GM23248 (cell line): Measurements from ENCODE around the gene FHAD1.

Experiments
- EZH2 ChIP-seq: fragments of 200-600 bp; sonication (generic); IDR thresholded peaks from 2 replicates; pipeline ENCODE4 v1.6.1; 2018; ENCODE audit warnings: antibody characterized with exemption, mild to moderate bottlenecking; ENCODE audit not compliant: insufficient read depth, poor library complexity, severe bottlenecking
- EZH2phosphoT487 ChIP-seq: fragments of 200-600 bp; sonication (generic); IDR thresholded peaks from 2 replicates; pipeline ENCODE4 v1.6.1; 2018; ENCODE audit warnings: antibody characterized with exemption, moderate library complexity, mild to moderate bottlenecking, low read depth; ENCODE audit not compliant: insufficient read depth

- TF ChIP-seq EZH2, result no peak
- no peak for TF ChIP-seq EZH2phosphoT487
Measured at GRCh38 chr1:15424981-15425380, 178.0 kb downstream of the FHAD1 start.
